Measurements from ENCODE around the gene SOX13.

SOX13 gene

GRCh38 chr1:204065174-204065985 is 7.5 kb upstream of the SOX13 start:
- no peak for DNase-seq (ENCODE audit: low spot score)

- no peak for DNase-seq (ENCODE audit: low spot score)
Measured at GRCh38 chr1:204065986-204066300, 7.0 kb upstream of the SOX13 start.

DNA sequence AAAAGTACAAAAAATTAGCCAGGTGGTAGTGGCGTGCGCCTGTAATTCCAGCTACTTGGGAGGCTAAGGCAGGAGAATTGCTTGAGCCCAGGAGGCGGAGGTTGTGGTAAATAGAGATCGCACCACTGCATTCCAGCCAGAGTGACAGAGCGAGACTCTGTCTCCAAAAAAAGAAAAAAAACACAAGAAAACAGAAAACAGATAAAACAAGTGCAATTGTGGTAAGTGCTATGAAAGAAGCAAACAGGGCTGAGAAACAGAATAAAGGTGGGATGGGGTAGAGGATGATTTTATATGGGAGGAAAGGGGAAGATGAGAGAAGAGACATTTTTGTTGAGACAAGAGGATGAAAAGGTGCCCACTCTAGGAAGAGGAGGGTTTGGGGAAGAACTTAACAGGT is 5.0 kb upstream of the SOX13 start:
- DNase-seq (ENCODE audit: low spot score) = no peak

DNA sequence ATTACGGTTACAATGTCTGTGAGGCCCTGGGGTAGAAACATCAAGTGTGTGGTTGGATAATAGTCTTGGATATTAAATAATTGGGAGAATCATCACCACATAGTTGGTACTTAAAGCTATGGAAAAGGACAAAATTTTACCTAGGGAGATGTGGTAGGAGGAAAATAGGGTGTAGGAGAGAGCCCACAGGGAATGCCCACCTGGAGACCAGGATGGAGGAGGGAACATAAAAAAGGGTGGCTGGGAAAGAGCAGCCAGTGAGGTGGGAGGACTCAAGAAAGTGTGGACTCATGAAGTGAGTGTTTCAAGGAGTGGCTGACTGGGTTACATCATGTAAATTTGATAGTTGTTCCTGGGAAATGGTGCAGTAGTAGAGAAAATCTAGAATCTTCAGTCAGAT is 3.0 kb upstream of the SOX13 start:
- no peak for DNase-seq (ENCODE audit: low spot score)

DNA sequence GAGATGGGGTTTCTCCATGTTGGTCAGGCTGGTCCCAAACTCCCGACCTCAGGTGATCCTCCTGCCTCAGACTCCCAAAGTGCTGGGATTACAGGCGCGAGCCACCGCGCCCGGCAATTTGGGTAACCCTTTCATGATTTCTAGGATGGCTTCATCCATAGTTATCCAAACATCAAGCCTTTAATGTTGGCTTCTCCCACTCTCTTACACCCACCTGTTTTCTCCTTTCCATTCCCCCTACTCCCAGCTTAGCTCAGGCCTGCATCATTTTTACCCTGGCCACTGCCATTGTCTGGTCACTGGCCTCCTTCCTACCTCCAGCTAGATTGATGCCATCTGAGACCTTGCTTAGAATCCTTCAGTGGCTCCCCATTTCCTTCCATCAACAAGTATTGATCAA is 2.0 kb upstream of the SOX13 start:
- DNase-seq (ENCODE audit: low spot score) = no peak

GRCh38 chr1:204073837-204074273 is 940 bp downstream of the SOX13 start:
- DNase-seq (ENCODE audit: low spot score) = peak; percentile 62

GRCh38 chr1:204074274-204075138 is 1.6 kb downstream of the SOX13 start:
- DNase-seq (ENCODE audit: low spot score) = peak; percentile 74

- peak; percentile 54 for DNase-seq (ENCODE audit: low spot score)
Measured at GRCh38 chr1:204075139-204075521, 2.2 kb downstream of the SOX13 start.

GRCh38 chr1:204075890-204076846 is 3.3 kb downstream of the SOX13 start:
- DNase-seq (ENCODE audit: low spot score) = no peak

DNA sequence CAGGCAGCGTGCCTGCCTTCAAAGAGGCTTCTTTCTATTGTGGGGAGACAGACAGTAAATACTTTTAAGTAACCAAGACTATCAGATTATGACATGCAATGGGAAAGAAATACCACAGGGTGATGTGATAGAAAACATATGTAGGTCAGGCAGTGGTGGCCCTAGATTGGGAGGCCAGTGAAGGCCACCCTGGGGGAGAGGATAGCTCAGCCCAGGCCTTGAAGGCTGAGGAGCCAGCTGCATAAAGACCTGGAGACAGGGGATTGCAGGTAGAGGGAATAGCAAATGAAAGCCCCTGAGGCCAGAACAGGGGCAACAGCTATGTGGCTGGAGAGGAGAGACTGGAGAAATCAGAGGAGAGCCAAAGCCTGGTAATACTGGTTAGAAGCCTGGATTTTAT is 4.0 kb downstream of the SOX13 start:
- DNase-seq (ENCODE audit: low spot score) = no peak

DNA sequence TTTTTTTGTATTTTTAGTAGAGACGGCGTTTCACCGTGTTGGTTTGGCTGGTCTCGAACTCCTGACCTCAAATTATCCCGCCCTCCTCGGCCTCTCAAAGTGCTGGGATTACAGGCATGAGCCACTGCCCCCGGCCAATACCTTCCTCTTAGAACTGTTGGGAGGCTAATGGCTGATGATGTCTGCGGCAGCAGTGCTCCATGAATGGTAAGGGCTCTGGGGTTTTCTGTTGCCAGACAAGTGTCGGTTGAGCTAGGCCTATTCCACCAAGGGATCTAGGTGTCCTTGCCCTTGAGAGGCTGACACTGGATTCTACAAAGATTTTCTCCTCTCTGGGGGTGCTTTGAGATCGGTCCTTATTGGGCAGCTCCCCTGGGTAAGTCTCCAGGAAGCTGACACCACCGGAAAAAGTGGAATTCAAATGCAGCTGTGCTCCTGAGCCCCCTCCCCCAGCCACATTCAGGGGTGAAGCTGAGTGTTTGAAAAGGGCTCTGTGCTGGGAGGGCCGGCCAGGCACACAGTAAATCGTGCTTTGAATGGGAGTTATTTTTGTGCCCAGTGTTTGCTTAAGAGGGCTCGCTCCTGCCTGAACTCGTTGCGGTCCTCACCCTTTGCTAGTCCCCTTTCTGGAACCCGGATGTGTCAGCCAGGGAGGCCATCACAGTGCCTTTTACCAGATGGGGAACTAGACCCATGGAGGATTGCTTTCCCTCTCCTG is 5.2 kb downstream of the SOX13 start:
- DNase-seq (ENCODE audit: low spot score) = no peak

GRCh38 chr1:204079608-204079999 is 6.7 kb downstream of the SOX13 start:
- no peak for DNase-seq (ENCODE audit: low spot score)

GRCh38 chr1:204080163-204080903 is 7.4 kb downstream of the SOX13 start:
- DNase-seq (ENCODE audit: low spot score) = peak; percentile 91

DNA sequence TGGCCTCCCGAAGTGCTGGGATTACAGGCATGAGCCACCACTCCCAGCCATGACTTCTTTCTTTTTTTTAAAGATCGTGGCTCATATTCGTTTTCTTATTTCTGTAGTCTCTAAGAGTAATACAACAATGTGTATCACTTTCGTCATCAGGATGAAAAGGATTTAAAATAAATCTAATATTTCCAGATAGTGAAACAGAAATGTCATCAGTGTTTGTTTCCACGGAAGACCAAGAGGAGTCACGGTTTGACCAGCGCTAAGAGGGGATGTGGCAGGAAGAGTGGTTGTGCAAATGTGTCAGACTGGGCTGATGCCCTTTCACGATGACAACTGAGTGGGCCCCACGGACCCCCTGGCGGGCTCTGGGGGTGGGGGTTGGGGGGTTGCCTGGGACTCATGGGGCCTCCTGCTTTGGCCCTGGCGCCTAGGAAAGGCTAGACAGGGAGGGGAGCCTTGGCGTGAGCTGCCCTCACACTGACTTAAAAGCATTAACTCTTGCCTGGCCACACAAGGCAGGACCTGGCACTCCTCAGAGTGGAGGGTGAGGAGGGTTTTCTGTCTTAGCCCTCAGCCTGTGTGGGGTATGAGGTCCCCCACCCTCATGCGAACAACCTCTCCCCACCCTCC is 8.4 kb downstream of the SOX13 start:
- DNase-seq (ENCODE audit: low spot score) = no peak

DNA sequence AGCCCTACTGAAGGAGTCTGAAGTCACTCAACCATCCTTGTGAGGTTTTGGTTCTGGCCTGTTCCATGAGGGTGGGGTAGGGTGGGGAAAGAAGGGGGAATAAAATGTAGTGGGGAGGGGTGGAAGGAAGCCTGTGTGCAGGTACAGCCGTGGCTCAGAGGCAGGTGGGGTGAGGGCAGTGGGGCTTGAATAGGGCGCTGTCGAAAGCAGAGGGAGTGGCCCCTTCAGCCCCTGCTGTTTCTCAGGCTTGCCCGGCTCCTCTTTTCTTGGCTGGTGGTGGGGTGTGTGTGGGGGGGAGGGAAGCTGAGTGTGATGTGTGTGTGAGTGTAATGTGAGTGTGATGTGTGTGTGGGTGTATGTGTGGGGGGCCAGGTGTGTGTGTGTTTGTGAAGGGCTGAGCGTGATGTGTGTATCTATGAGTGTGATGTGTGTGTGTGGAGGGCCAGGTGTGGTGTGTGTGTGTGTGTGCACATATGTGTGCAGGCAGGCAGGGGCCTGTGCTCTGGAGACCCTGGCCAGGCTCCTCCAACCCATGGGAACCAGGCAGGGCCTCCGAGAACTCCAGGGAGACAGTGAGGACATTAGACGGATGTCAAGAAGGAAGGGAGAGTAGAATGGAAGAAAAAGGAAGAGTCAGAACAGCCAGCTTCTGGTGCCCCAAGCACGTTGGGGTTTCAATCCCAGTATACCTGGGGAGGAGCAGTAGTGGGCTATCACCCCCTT is 9.0 kb downstream of the SOX13 start:
- DNase-seq (ENCODE audit: low spot score) = no peak

GRCh38 chr1:204083491-204083890 is 10.6 kb downstream of the SOX13 start:
- no peak for DNase-seq (ENCODE audit: low spot score)

- DNase-seq (ENCODE audit: low spot score) = no peak
Measured at GRCh38 chr1:204084247-204084772, 11.4 kb downstream of the SOX13 start.

- DNase-seq (ENCODE audit: low spot score) = no peak
Measured at GRCh38 chr1:204085876-204086275, 13.0 kb downstream of the SOX13 start.

GRCh38 chr1:204087181-204087892 is 14.4 kb downstream of the SOX13 start:
- no peak for DNase-seq (ENCODE audit: low spot score)

Measured in D341Med (cell line).